HG03558 (cell line): ENCODE data around the gene PAK2.
"Not testable (repeated sequence)": the region's sequence is repeated elsewhere in the genome, so short reads cannot be mapped to it uniquely, and the experiment has no call there.

Experiments
- ATAC-seq: cut with Tn5 transposase; IDR thresholded peaks from one replicate; pipeline ENCODE4 v1.9.1; 2021; ENCODE audit warnings: moderate number of reproducible peaks; ENCODE audit not compliant: unreplicated experiment; ENCODE audit errors: extremely low read depth

Gene PAK2

DNA sequence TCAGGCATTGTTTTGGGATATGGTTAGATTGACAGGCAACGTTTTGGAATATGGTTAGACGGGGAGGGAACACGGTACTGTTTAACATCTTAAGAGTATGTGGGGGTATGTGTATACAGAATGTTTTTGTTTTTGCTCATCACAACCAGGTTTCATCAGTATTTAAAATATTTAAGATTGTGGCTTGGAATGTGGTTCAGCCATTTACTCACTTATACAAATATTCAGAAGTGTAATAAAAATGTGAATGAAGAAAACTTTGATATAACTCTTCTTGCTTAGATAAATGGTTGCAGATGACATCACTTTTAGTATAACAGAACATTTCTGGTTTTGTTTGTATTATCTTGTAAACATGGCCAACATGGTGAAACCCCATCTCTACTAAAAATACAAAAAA is 3.9 kb upstream of the PAK2 start:
- ATAC-seq = no peak

DNA sequence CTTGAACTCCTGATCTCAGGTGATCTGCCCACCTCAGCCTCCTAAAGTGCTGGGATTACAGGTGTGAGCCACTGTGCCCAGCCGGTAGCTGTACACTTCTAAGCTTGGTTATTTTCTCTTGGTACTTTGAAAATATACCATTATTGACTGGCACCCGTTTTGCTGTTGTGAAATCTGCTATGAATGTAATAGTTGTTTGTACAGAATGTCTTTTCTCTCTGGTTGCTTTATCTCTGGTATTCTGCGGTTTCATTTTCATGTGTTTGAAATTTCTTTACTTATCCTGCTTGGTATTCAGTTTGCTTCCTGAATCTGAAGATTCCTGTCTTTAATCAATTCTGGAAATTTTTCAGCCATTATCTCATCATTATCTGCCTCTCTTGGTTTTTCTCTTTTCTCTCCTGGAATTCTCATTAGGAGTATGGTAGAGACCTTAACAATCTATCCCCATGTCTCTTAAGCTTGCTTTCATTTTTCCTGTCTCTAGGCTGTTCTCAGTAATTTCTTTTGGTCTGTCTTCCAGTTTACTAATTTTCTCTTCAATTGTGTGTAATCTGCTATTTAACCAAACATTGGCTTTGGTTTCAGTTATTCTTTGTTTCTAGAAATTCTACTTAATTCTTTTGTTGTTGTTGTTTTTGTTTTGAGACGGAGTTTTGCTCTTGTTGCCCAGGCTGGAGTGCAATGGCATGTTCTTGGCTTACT is 2.8 kb upstream of the PAK2 start:
- ATAC-seq = no peak

DNA sequence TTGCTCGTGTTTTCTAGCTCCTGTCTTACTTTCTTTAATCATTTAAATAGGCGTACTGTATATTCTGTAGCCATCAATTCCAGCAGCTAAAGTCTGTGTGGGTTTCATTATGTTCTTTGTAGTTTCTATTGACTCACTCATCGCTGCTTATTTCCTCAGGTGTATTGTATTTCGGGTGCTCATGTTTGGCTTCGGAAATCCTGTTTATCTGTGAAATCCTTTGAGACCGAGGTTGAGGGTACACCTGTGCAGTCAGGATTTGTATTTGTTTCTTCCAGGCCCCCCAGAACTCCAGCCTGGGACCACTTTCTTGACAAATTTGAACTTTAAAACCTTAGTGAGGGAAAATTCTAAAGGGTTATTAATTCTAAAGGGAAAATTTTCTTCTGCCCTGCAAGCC is 2.0 kb upstream of the PAK2 start:
- no peak for ATAC-seq

DNA sequence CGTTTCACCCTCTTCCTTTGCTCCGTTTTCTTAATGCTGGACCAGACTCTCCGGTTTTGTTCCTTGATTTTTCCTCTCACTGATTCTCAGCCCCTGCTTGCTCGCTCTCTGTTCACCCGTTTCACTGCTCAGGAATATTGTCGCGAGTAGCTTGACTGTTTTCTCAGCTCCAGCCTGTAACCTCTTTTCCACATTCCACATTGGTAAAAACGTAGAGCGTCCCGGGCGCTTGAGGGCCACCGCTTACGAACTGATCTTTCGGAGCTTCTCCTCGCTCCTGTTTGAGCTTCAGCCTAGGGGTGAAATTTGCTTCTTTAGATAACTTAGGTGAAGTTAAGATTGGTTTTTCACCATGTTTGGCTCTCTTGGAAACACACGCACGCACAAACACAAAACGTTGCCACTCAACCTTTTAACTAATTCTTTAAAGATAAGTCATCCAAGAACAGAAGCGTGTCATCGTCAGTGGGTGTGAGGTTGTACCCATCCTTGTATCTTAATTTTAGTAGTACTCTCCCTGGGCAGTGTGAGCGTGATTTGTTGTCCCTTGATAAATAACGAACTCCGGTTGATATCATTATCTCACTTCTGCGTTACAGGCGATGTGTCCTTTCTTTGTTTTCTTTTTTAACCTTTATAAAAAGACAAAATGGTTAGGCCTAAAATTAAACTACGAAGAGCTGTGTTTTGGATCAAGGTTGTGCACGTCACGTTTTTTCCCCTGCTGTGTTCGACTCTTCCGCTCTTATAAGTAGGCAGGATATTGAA is 1.0 kb downstream of the PAK2 start:
- ATAC-seq = no peak

DNA sequence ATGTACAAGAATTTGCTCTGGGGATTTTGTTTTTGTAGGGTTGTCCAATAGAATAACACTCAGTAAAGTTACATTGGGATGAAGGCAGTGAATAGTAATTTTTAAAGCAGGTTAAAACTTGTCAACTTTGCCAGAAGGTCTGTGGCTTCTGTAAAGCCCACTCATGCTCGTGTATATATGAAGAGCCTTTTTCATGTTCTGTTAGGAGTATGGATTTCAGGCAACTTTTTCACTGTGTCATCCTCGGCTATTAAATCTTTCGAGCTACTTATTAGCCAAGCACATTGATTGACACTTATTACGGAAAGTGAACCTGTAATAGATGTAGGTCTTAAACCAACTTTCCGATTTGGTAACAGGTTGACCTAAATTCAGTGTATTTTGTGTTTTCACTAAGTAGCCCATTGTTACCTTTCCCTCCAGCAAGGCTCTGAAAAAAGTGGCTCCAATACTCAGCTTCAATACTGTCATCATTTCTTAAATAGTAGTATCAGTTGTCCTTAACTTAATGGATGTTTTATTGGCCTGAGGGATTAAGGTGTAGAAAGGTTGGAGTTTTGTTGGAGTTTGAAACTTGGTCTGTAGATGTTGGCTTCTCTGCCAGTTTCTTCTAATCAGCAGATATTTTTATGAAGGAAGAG is 1.7 kb downstream of the PAK2 start:
- no peak for ATAC-seq

DNA sequence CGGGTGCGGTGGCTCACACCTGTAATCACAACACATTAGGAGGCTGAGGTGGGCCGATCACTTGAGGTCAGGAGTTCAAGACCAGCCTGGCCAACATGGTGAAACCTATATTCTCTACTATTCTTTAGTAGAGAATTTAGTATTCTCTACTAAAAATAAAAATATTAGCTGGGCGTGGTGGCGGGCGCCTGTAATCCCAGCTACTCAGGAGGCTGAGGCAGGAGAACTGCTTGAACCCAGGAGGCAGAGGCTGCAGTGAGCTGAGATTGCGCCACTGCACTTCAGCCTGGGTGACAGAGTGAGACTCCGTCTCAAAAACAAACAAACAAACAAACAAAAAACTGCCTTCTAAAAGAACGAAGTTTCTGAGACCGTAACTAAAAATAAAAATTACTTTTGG is 3.9 kb downstream of the PAK2 start:
- not testable (repeated sequence) for ATAC-seq

DNA sequence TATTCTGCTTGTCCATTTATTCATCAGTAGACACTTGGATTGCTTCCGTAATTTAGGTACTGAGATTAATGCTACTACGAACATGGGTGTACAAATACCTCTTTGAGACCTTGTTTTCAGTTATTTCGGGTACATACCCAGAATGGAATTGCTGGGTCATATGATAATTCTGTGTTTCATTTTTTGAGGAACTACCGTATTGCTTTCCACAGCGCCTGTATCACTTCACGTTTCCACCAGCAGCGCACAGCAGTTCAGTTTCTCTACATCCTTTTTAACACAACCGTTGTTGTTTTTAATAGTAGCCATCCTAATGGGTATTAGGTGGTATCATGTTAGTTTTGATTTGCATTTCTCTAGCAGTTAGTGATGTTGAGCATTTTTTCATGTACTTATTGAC is 9.5 kb downstream of the PAK2 start:
- ATAC-seq = no peak

DNA sequence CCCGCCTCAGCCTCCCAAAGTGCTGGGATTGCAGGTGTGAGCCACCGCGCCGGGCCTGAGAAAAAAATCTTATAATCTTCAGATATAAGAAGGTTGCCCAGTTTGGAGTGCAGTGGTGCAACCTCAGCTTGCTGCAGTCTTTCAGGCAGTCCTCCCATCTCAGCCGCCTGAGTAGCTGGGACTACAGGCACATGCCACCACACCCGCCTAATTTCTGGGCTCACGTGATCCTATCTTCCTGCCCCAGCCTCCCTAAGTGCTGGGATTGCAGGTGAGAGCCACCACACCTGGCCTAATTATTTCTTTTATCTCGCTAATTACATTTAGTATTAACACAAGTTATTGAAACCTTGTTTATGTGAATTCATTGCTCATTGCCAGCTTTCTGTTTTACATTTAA is 13.5 kb downstream of the PAK2 start:
- no peak for ATAC-seq

DNA sequence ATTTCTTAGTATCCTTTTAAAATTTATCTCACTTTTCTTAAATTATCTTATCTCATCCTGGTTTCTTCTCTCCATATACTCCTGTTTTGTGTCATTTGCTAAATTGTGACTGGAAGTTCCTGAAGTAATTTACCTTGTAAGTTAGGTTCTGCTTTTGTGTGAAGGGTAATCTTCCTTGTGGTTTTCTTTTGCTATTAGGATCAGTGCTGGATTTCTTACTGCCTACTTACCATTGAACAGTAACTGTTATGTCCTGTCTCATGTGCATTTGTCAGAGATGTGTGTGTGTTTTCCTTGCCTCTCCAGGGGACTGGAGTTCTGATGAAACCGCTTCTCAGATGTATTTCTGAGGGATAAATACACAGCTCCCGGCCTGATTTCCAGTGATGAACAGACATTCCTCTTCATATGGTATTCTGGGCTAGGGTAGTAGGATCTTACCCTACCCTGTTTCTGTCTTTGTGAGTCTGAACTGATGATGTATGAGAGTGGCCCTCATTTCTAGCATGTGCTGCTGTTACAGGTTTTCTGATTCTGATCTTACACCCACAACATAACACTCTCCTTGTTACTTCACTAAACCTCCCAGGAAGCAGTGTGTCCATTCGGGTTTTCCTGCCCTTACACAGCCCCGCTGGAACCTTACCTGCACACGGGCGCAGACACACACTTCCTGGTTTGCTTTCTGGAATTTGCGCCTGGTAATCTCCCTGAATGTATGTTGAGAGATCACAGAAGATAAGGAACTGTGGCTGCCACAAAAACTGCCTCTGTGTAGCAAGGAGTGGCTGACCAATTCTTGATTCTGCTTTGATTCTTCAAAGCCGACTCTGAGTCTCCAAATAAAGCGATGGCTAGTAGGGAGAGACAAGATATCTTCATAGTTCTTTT is 14.7 kb downstream of the PAK2 start:
- ATAC-seq = no peak

DNA sequence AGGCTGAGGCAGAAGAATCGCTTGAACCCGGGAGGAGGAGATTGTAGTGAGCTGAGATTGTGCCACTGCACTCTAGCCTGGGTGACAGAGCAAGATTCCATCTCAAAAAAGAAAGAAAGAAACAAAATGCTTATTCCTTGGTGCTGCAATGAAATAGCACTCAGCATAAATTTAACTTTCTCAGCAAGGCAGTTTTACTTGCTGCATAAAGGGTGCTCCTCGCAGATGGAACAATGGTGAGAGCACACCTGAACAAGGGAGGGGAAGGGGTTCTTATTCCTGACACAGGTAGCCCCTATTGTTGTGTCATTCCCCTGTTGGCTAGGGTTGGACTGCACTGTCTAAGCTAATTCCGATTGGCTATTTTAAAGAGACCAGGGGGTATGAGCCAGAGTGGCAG is 17.1 kb downstream of the PAK2 start:
- ATAC-seq = no peak

DNA sequence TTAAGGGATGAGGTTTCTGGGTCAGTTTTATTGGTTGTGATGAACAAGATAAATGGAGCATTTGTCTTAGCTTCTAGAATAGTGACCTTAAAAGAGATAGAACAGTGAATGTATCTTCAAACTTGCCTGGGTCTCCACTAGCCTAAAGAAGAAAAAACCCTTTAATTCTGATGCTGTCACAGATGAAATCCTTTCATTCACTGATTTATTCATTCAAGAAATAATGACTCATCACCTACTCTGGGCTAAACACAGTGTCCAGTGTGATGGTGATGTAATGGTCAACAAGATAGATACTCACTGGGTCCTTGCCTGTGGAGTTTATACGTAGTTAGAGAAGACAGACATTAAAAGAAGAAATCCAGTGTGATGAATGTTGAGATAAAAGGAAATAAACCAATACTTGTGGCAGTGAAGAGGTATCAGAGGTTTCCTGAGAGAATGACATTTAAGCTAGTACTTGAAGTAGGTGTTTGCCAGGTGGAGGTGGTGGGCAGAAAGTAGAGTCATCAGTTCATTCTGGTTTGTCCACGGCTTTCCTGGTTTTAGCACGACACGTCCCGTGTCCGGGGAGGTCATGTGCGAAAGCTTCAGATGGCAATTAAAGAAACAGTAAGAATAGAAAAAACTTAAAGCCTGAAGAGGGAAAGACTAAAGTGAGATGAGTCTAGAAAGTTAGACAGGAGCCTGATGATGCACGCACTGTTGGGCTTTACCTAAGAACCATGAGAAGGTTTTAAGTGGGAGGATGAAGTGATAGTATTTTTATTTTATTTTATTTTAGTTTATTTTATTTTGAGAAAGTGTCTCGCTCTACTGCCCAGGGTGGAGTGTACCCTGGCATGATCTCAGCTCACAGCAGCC is 18.5 kb downstream of the PAK2 start:
- ATAC-seq = no peak

DNA sequence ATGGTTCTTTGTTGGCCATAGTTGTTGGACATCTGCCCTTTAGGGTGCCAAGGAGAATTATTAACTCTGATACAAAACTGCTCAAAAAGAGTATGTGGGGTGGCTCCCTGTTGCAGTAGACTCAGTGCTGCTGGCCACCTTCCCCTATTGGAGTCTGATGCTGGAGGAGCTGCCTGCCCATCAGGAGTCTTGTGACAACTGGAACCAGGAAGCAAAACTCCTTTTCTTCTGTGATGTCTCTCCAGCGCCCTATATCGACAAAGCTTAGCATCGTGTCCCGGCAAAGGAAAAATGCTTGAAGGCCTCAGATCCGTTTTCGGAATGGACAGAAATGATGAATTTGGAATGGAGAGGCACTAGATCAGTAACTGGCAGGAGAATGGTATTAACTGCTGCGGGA is 23.5 kb downstream of the PAK2 start:
- no peak for ATAC-seq

DNA sequence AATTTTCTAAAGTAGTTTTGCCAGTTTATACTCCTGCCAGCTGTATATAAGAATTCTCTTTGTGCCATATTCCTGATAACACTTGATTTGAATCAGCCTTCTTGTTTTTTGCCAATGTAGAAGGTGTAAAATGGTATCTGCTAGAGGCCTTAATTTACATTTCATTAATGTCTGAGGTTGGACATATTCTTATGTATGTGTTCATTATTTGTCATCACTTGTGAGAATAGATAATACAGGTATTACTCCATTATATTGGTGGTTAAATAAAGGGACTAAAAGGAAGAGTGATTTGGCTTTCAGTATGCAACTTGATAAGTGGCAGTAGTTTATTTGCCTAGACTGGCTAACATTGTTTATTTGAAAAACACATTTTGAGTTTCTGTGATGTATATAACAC is 25.8 kb downstream of the PAK2 start:
- ATAC-seq = no peak

DNA sequence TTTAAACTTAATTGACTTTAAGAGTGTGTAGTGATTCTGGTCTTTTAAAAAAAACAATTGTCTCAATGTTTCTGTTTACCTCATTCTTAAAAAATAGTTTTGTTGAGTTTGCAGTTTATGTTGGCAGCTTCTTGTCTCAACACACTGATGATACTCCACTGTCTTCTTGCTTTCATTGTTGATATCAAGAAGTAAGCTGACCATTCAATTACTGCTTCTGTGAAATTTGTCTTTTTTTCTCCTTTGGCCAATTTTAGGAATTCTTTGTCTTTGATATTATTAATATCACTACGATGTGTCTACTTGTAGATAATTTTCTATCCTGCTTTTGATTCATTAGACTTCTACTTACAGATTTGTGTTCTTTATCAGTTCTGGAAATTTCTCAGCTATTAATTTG is 31.4 kb downstream of the PAK2 start:
- ATAC-seq = no peak

DNA sequence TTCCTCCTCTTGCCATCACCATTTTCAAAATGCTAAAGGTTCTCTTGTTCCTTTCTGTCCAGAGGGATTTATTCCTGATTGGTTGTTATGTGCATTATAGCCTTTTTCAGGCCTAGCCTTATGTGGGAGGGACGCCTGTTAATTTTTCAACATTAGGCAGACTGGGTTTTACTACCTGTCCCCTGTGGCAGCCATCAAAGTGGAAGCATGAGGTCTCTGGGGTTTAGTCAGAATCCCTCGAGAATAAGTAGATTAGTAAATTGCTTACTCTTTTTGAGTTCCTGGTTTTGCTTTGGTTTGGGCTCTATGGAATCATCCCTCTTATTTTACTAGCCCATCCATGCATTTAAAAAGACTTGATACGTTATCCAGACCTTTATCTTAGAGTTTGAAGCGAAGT is 32.4 kb downstream of the PAK2 start:
- no peak for ATAC-seq

DNA sequence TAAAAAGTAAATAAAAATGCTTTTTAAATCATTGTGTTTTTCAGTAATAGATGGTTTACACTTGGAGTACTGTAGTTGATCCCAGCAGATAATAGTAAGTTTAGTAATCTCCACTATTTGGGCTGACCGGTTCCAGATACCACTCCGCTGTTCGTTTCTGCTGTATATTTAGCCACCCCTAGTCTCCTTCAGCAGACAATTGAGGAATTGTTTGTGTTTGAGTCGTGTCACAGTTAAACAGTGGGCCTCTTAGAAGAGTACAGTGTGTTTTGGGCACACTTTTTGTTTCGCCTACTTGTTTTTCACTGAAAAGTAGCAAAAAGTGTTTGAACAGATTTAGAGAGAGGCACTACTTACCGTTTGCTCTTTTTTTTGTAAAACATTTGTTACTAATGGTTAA is 33.2 kb downstream of the PAK2 start:
- no peak for ATAC-seq

DNA sequence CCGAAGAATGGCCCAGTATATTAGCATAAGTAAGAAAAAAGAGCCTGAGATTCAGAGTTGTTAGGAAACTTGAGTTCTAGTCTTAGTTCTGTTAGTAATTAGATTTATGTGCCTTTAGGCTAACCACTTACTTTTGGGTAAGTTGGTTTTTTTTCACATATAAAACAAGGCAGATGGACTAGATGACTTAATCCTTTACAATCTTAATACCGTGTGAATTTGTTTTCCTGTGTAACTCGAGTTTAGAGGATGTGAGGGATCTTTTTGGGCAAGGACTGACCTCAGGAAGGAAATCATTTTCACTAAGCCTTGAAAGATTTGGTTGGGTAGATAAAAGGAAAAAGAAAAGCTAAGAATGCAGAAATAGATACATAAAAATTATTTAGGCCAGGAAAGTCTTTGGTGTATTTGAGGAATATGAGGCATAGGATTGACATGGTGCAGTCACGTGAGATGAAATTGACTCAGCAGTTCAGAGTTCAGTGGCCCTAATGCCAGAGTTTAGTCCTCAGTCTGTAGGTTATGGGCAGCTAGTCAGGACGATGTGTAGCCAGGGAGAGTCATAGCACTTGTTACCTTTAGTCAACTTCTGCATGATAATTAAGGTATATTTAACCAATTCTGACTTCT is 34.6 kb downstream of the PAK2 start:
- ATAC-seq = no peak

DNA sequence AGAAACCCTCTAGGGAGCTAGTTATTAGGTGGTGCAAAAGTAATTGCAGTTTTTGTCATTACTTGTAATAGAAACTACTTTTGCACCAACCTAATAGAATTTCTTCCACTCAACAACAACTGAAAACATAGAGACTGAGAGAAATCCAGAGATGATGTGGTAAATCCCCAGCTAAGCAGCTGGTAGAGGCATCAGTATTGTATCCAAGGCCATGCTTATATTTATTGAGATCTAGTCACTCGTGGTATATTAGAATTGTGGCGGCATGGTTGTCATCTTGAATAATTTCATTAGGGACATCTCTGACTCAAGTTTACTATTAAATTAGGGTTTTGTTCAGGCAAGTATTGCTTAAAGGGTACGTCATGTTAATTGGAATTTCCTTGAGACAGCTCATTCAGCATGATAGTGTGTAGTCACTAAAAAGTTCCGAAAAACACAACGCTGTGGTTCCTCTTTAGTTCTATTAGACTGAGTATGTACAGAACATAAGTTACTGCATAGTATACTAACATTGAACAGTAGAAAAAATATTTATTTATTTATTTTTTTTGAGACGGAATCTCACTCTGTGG is 35.3 kb downstream of the PAK2 start:
- no peak for ATAC-seq

DNA sequence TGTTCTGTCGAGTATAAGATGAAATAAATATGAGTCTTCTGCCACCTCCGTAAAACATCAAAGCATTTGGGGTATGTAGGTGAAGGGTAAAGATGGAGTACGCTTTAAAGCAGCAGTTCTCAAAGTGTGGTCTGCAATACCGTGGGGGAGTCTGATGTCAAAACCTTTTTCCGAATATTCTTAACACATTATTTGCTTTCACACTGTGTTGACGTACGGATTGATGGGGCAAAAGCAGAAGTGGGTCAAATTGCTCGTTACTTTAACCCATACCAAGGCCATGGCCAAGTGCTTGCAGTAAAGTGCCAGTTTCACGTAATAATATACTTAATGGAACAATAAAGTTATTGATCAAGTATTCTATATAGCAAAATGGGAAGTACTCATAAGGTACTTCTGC is 36.3 kb downstream of the PAK2 start:
- no peak for ATAC-seq
